Measurements from ENCODE around the gene CTIF. TPM values are rescaled to one million over a fixed set of nuclear protein-coding genes. Genes with fewer than 3 reads are reported as not detected.

CTIF gene
- total RNA-seq, 5 donors from 2014 or later (not counting 1 experiment from before 2014, with no cell fraction given): 3.2 to 6.7 (median 4.7) TPM

DNA sequence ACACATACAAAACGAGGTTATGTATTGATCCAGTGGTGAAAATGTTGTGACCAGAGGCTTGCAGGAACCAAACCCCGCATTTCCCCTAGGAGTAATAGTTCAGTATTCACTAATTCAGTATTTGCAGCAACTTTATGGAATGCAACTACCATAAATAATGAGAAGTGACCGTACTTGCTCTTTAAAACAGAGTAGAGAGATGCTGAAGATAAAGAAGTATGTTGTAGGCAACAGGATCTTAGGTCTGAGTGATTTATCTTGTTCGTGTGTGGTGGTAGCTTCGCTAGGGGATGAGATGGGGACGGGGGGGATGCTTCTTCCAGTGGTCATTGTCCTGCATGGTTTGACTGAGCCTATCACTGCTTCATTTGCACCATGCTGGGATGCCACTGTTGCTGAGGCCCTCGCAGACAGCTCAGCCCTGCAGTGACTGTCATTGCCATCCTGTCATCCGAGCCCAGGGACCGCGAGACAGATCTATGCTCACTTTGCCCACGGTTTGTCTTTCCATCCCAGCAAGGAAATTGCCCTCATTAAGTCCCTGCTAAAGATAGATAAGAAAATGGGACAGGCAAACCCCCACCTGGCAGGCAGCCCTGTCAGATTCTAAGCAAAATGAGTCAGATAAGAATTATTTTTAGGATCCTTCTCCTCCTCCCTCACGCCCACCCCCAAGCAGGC, 181.3 kb downstream of the CTIF start:
- Mint-ChIP-seq H3K4me3 (no peak overlapping the region), H3K4me1 (no peaks in the 10 kb centered on the region)
- CTCF ChIA-PET: no interaction called here

DNA sequence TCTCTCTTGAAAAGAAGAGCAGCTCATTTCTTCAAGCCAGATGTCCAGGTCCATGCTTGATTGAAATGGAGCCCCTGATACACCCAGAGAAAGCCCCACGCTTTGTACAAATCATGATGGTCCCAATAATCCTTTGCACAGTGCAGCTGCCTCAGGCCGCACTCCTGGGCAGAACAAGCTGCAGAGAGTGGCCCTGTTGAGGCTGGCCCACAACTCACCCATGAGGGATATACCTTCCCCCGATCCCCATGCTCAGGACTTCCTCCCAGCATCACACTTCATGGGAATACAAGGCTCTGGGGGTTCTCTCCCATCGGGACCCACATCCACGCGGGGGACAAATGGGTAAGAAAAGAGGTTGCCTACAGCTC, 181.8 kb downstream of the CTIF start:
- POLR2A ChIA-PET: no interaction called here

More for the DNA sequence above, 181.3 kb downstream of the CTIF start:
- Histone ChIP-seq H3K4me1 (ENCODE audit: control insufficient read depth in 1 of 2, extremely low read depth in 1 of 2, insufficient read depth in 2 of 2, low read length in 2 of 2) (no peaks in the 10 kb centered on the region), H3K36me3 (ENCODE audit: control insufficient read depth in 2 of 2, extremely low read depth in 1 of 2, insufficient read depth in 1 of 2, low read length in 1 of 2) (no peaks in the 10 kb centered on the region), H3K27ac (ENCODE audit: low read length) (no peak overlapping the region), H3K27me3 (replicated peaks in 1 of 2; ENCODE audit: control insufficient read depth in 2 of 2, extremely low read depth in 1 of 2, insufficient read depth in 2 of 2, low read length in 1 of 2) (peaks cover 0 to 19% of the 10 kb centered on the region in 2 experiments), H3K4me3 (ENCODE audit: control insufficient read depth in 1 of 2, extremely low read depth in 1 of 2, low read length in 1 of 2) (no peak overlapping the region), H3K9me3 (no peaks in the 10 kb centered on the region)
- H3K9me3 Mint-ChIP-seq: no peaks in the 10 kb centered on the region
- 83% methylated on average over 9 of the region's 12 CpGs for WGBS (ENCODE audit: insufficient coverage)
- no peak for ATAC-seq (replicated peaks in 1 of 4)
- H3K36me3 Mint-ChIP-seq: no peaks in the 10 kb centered on the region
- POLR2A ChIA-PET: no interaction called here
- H3K27ac Mint-ChIP-seq: no peak overlapping the region
- no peak for DNase-seq
- H3K27me3 Mint-ChIP-seq: no peaks in the 10 kb centered on the region

DNA sequence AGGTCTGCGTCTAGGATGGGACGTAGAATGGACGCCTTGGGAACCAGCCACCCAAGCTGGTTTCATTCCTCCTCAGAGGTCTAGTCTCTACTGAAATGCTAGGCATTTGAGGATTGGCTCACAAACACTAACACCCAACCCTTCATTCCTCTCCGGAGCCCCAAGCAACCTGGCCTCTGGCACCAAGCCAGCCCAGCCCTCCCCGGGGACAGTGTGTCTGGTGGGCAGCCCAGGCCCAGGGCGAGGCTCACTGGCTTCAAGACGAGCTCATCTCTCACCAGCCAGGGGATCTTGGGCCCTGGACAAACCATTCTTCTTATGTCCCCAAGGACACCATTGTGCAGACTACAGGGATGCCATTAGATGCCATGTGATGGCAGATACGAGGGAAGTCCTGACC, 182.5 kb downstream of the CTIF start:
- Histone ChIP-seq H3K27me3 (replicated peaks in 1 of 2; ENCODE audit: control insufficient read depth in 2 of 2, extremely low read depth in 1 of 2, insufficient read depth in 2 of 2, low read length in 1 of 2) (peaks cover 0 to 10% of the 10 kb centered on the region in 2 experiments), H3K4me3 (ENCODE audit: control insufficient read depth in 1 of 2, extremely low read depth in 1 of 2, low read length in 1 of 2) (no peak overlapping the region), H3K36me3 (ENCODE audit: control insufficient read depth in 2 of 2, extremely low read depth in 1 of 2, insufficient read depth in 1 of 2, low read length in 1 of 2) (no peaks in the 10 kb centered on the region), H3K9me3 (no peaks in the 10 kb centered on the region), H3K4me1 (ENCODE audit: control insufficient read depth in 1 of 2, extremely low read depth in 1 of 2, insufficient read depth in 2 of 2, low read length in 2 of 2) (no peaks in the 10 kb centered on the region), H3K27ac (ENCODE audit: low read length) (no peak overlapping the region)
- H3K27me3 Mint-ChIP-seq: no peaks in the 10 kb centered on the region
- ChIA-PET CTCF (interaction anchor here in 1 of 2 donors (0.7 kb wide), 1 partner anchor 485 kb away, joined by 5 read pairs; no protein-coding TSS in a partner anchor), POLR2A (no interaction called here)
- no peaks in the 10 kb centered on the region for H3K36me3 Mint-ChIP-seq
- ATAC-seq (replicated peaks in 1 of 4) (no peak), DNase-seq (no peak)
- no peaks in the 10 kb centered on the region for H3K4me1 Mint-ChIP-seq
- no peak overlapping the region for H3K27ac Mint-ChIP-seq
- H3K9me3 Mint-ChIP-seq: no peaks in the 10 kb centered on the region
- no peak overlapping the region for H3K4me3 Mint-ChIP-seq
- 72% methylated on average over 6 of the region's 8 CpGs for WGBS (ENCODE audit: insufficient coverage)

More for the DNA sequence above, 181.8 kb downstream of the CTIF start:
- H3K4me3 Mint-ChIP-seq: no peak overlapping the region
- no peaks in the 10 kb centered on the region for H3K36me3 Mint-ChIP-seq
- H3K27ac Mint-ChIP-seq: no peak overlapping the region
- Histone ChIP-seq H3K4me3 (ENCODE audit: control insufficient read depth in 1 of 2, extremely low read depth in 1 of 2, low read length in 1 of 2) (no peak overlapping the region), H3K9me3 (no peaks in the 10 kb centered on the region), H3K27ac (ENCODE audit: low read length) (no peak overlapping the region), H3K4me1 (ENCODE audit: control insufficient read depth in 1 of 2, extremely low read depth in 1 of 2, insufficient read depth in 2 of 2, low read length in 2 of 2) (no peaks in the 10 kb centered on the region), H3K36me3 (ENCODE audit: control insufficient read depth in 2 of 2, extremely low read depth in 1 of 2, insufficient read depth in 1 of 2, low read length in 1 of 2) (no peaks in the 10 kb centered on the region), H3K27me3 (replicated peaks in 1 of 2; ENCODE audit: control insufficient read depth in 2 of 2, extremely low read depth in 1 of 2, insufficient read depth in 2 of 2, low read length in 1 of 2) (peaks cover 0 to 16% of the 10 kb centered on the region in 2 experiments)
- no peaks in the 10 kb centered on the region for H3K4me1 Mint-ChIP-seq
- WGBS (ENCODE audit: insufficient coverage): 96% methylated on average over 4 of the region's 6 CpGs
- no peak for ATAC-seq (replicated peaks in 1 of 4)
- no peak for DNase-seq
- no peaks in the 10 kb centered on the region for H3K9me3 Mint-ChIP-seq
- CTCF ChIA-PET: no interaction called here
- no peaks in the 10 kb centered on the region for H3K27me3 Mint-ChIP-seq

DNA sequence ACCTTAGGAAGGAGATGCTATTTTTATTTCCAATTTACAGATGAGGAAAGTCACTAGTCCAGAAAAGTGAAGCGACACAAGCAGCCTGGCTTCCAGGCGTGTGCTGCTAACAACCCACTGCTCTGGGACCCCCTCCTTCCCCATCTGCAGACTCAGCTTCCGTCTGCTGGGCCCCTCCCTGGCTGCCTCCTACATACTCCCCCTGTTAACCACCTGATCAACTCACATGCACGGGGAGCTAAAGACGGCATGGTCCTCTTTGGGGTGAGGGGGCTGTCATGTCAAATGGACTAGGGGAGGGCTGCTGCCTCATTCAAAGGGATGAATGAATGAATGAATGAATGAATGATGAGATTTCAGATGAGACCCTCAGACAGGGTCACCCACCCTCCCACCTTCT, 184.2 kb downstream of the CTIF start:
- H3K4me3 Mint-ChIP-seq: no peak overlapping the region
- Histone ChIP-seq H3K4me1 (ENCODE audit: control insufficient read depth in 1 of 2, extremely low read depth in 1 of 2, insufficient read depth in 2 of 2, low read length in 2 of 2) (no peaks in the 10 kb centered on the region), H3K27ac (ENCODE audit: low read length) (no peak overlapping the region), H3K9me3 (no peaks in the 10 kb centered on the region), H3K4me3 (ENCODE audit: control insufficient read depth in 1 of 2, extremely low read depth in 1 of 2, low read length in 1 of 2) (no peak overlapping the region), H3K36me3 (ENCODE audit: control insufficient read depth in 2 of 2, extremely low read depth in 1 of 2, insufficient read depth in 1 of 2, low read length in 1 of 2) (no peaks in the 10 kb centered on the region), H3K27me3 (replicated peaks in 1 of 2; ENCODE audit: control insufficient read depth in 2 of 2, extremely low read depth in 1 of 2, insufficient read depth in 2 of 2, low read length in 1 of 2) (peaks cover 0 to 10% of the 10 kb centered on the region in 2 experiments)
- H3K4me1 Mint-ChIP-seq: no peaks in the 10 kb centered on the region
- ATAC-seq (replicated peaks in 1 of 4) (no peak), DNase-seq (no peak)
- no CpG with 5 or more reads among the region's 5 CpGs for whole genome bisulfite sequencing (ENCODE audit: insufficient coverage)
- H3K36me3 Mint-ChIP-seq: no peaks in the 10 kb centered on the region
- no peak overlapping the region for H3K27ac Mint-ChIP-seq
- H3K9me3 Mint-ChIP-seq: no peaks in the 10 kb centered on the region
- CTCF ChIA-PET: interaction anchor here in 1 of 2 donors (0.6 kb wide), 1 partner anchor 749 kb away, joined by 3 read pairs; no protein-coding TSS in a partner anchor
- H3K27me3 Mint-ChIP-seq: no peaks in the 10 kb centered on the region
- POLR2A ChIA-PET: no interaction called here

DNA sequence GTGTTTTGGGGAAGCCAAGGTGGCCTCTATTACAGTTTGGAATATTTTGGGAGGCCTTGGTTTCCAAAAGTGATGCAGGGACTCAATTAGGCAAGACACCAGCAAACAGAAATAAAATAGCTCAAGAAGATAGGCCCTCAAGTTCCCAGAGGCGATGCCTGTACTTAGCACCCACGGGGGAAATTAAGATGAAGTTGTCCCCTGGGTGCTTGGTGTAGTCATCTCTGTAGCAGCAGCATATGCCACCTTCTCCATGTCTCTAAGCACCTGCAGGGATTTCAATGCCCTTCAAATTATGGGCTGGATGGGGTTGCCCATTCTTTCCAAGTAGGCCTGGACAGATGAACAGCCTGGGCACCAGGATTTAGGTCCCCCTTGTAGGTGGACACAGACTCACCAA, 185.0 kb downstream of the CTIF start:
- Histone ChIP-seq H3K4me1 (ENCODE audit: control insufficient read depth in 1 of 2, extremely low read depth in 1 of 2, insufficient read depth in 2 of 2, low read length in 2 of 2) (no peaks in the 10 kb centered on the region), H3K4me3 (ENCODE audit: control insufficient read depth in 1 of 2, extremely low read depth in 1 of 2, low read length in 1 of 2) (no peak overlapping the region), H3K27me3 (replicated peaks in 1 of 2; ENCODE audit: control insufficient read depth in 2 of 2, extremely low read depth in 1 of 2, insufficient read depth in 2 of 2, low read length in 1 of 2) (peaks cover 0 to 8% of the 10 kb centered on the region in 2 experiments), H3K9me3 (no peaks in the 10 kb centered on the region), H3K36me3 (ENCODE audit: control insufficient read depth in 2 of 2, extremely low read depth in 1 of 2, insufficient read depth in 1 of 2, low read length in 1 of 2) (no peaks in the 10 kb centered on the region), H3K27ac (ENCODE audit: low read length) (no peak overlapping the region)
- H3K9me3 Mint-ChIP-seq: no peaks in the 10 kb centered on the region
- no peak for ATAC-seq (replicated peaks in 1 of 4)
- ChIA-PET POLR2A (no interaction called here), CTCF (no interaction called here)
- H3K36me3 Mint-ChIP-seq: no peaks in the 10 kb centered on the region
- no peak overlapping the region for H3K27ac Mint-ChIP-seq
- H3K27me3 Mint-ChIP-seq: no peaks in the 10 kb centered on the region
- no peak overlapping the region for H3K4me3 Mint-ChIP-seq
- DNase-seq: no peak
- no peaks in the 10 kb centered on the region for H3K4me1 Mint-ChIP-seq
- WGBS (ENCODE audit: insufficient coverage): 100% methylated on average over 1 of the region's 2 CpGs

DNA sequence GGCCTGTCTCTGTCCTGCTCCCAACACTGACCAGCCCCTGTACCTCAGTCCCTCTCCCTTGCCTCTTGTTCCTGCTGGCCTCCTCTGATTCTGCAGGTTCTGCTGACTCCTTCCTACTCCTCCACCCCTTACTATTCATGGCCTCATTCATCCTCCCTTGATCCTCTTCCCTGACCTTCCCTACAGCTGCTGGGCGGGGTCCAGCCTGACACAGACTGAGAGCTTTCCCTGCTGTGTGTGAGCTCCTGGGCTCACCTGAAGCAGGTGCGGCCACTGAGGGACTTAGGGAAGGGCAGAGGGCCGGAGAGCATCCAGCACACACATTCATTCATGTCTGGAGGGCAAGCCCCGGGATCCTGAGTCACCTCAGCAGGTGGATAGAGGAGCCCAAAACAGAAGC, 185.6 kb downstream of the CTIF start:
- no peaks in the 10 kb centered on the region for H3K9me3 ChIP-seq
- H3K27ac Mint-ChIP-seq: no peak overlapping the region
- CTCF ChIA-PET: no interaction called here

More for the DNA sequence above, 185.6 kb downstream of the CTIF start:
- no peaks in the 10 kb centered on the region for H3K9me3 Mint-ChIP-seq
- POLR2A ChIA-PET: no interaction called here
- H3K4me3 Mint-ChIP-seq: no peak overlapping the region
- 80% methylated on average over 2 of the region's 4 CpGs for WGBS (ENCODE audit: insufficient coverage)
- Histone ChIP-seq H3K36me3 (ENCODE audit: control insufficient read depth in 2 of 2, extremely low read depth in 1 of 2, insufficient read depth in 1 of 2, low read length in 1 of 2) (no peaks in the 10 kb centered on the region), H3K4me3 (ENCODE audit: control insufficient read depth in 1 of 2, extremely low read depth in 1 of 2, low read length in 1 of 2) (no peak overlapping the region), H3K4me1 (ENCODE audit: control insufficient read depth in 1 of 2, extremely low read depth in 1 of 2, insufficient read depth in 2 of 2, low read length in 2 of 2) (no peaks in the 10 kb centered on the region), H3K27me3 (replicated peaks in 1 of 2; ENCODE audit: control insufficient read depth in 2 of 2, extremely low read depth in 1 of 2, insufficient read depth in 2 of 2, low read length in 1 of 2) (peaks cover 0 to 10% of the 10 kb centered on the region in 2 experiments), H3K27ac (ENCODE audit: low read length) (no peak overlapping the region)
- H3K36me3 Mint-ChIP-seq: no peaks in the 10 kb centered on the region
- no peaks in the 10 kb centered on the region for H3K27me3 Mint-ChIP-seq
- no peak for DNase-seq
- no peaks in the 10 kb centered on the region for H3K4me1 Mint-ChIP-seq
- ATAC-seq (replicated peaks in 1 of 4): no peak

Data from T-cell (primary cell).